KOPT-K1 (cell line): ENCODE data around the gene SEMA3C.

ENCODE experiments used
- H3K27ac ChIP-seq: fragments of 200-600 bp; sonication (generic); 2 replicates; pipeline ENCODE4 v1.5.1; 2016; ENCODE audit warnings: antibody characterized with exemption, mild to moderate bottlenecking, low read depth, low read length; ENCODE audit not compliant: poor library complexity, severe bottlenecking
- H3K36me3 ChIP-seq: fragments of 200-600 bp; sonication (generic); 2 replicates; pipeline ENCODE4 v1.5.1; 2017; ENCODE audit warnings: antibody characterized with exemption, mild to moderate bottlenecking, low read length, moderate library complexity; ENCODE audit not compliant: insufficient read depth
- H3K9me3 ChIP-seq: fragments of 200-600 bp; sonication (generic); 2 replicates; pipeline ENCODE4 v1.5.1; 2017; ENCODE audit warnings: antibody characterized with exemption, low read length, mild to moderate bottlenecking; ENCODE audit not compliant: insufficient read depth, poor library complexity, severe bottlenecking

SEMA3C gene

DNA sequence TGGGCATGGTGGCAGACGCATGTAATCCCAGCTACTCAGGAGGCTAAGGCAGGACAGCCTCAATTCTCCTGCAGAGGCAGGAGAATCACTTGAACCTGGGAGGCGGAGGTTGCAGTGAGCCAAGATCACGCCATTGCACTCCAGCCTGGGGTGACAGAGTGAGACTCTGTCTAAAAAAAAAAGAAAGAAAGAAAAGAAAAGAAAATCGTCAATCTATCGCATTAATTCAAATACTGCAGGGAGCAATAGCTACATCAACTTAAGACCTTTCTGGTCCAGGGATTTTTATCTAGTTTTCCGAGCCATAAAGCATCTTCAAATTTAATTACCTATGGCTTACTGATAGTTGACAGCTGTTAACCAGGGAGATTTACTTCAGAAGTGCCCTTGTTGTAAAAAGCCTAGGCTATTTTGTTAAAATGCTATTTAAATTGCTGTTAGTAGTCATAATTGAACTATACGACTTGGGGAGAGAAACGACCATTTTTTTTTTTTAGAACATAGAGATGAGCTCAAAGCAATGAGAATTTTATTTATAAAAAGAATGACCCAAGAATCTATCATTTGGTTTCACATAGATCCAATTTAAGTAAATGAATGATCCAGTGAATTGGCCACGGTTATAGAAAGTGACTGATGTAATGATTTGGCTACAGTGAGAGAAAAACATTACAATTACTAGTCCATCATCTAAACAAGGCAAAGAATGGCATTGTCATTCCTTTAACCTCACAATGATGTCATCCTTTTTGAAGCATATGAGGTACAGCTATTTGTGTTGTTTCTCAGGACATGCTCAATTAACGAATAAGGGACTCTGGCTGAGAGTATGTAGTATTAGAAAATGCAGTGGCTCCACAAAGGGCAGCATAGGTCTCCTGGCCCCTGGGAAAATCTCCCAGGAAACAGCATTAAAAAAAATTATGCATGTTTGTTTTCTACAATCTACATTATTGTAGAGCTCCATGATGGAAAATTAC, 85.3 kb downstream of the SEMA3C start:
- H3K36me3 ChIP-seq: no peaks in the 10 kb centered on the region
- no peaks in the 10 kb centered on the region for H3K9me3 ChIP-seq
- no peak overlapping the region for H3K27ac ChIP-seq

DNA sequence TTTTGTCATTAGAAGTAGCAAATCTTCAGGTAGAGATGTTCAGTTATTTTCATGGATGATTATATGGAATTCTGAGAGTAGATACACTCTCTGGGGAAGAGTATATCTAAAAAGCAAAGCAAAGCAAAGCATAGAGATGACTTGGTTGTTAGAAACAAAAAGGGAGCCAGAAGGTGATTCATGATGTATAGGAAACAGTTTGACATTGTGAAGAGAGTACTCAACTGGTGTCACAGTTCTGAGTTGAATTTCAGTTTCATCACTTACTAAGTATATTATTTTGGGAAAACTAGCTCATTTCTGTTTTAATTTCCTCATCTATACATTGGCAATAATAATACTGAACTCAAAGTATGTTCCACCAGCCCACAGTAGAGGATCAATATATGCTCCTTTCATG, 86.8 kb downstream of the SEMA3C start:
- Histone ChIP-seq H3K9me3 (no peaks in the 10 kb centered on the region), H3K36me3 (no peaks in the 10 kb centered on the region), H3K27ac (no peak overlapping the region)

DNA sequence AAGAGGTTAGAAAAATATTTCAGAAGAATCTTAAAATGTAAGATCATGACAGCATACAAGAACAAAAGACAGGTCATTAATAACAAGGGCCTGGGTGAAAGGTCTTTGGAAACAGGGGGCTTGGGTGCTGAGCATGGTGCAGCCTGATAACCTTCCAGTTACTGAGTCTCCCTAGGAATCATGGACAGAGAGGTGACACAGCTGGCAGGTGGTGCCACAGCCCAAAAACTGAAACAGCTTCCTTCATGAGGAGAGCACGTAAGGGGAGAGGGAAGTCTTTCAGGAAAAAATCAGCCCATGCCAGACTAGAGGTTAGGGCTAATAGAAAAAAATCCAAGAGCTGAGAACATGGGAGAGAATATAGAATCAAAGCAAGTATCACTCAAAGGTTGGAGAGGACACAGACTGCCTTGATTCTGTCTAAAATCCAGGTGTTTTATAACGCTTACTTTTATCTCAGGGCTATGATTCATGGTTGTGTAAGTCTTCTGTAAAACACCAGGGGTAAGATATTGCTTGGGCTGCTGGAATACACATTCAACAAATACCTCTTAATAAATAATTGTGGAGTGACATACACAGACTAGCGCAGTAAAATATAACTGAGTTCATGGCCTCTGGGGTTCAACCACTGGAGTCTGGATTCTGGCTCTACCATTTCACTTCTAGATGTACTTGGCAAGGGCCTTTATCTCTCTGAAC, 88.1 kb downstream of the SEMA3C start:
- Histone ChIP-seq H3K27ac (no peak overlapping the region), H3K36me3 (no peaks in the 10 kb centered on the region), H3K9me3 (no peaks in the 10 kb centered on the region)

DNA sequence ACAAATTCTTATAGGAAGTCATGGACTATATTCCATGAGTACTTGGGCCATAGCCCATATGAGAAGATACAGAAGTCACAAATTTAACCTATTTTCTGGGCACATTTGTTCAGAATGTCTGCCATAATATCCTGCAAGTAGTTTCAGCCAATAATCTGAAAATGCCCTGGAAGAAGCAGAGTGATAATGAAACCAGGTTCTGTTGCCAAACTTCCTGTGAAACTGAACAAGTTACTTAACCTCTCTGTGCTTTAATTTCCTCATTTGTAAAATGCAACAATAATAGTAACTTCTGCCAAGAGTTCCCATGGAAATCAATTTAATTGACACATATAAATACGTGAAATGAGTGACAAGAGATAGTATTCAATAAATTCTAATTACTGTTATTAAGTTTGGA, 88.8 kb downstream of the SEMA3C start:
- H3K9me3 ChIP-seq: no peaks in the 10 kb centered on the region
- H3K36me3 ChIP-seq: no peaks in the 10 kb centered on the region
- H3K27ac ChIP-seq: no peak overlapping the region

DNA sequence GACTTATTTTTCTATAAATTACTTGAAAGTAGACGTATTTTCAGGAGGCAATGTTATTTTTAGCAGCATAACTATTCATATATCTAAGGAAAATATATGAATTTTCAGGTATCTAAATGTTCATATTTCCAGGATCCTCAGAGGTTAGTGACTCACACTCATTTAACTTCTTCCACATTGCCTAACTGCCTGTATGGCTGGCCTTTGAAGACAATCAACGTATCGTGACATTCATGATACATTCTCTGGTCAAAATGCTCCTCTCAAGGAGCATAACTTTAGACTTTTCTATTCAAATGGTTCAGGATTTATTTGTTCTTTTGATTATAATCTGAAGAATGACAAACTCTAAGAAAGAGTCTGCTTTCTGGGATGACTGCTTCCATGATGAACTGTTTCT, 89.3 kb downstream of the SEMA3C start:
- Histone ChIP-seq H3K9me3 (no peaks in the 10 kb centered on the region), H3K27ac (no peak overlapping the region)

DNA sequence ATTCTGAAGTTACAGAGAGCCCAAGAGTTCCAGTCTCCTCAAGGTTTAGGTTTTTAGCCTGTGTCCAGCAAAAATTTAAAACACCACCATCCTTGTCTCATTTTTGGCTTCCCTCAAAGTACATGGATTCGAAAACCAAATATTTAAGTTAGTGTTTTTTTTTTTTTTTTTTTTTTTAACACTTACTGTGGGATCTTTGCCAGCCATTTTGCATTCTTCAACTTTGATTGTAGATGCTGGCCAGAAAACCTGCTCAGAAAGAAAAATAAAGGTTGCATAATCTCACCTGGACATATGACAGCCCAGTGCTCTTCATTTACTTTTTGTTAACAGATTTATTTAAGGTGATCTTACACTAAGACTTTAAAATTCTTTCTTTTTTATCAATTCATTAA, 91.6 kb downstream of the SEMA3C start:
- H3K9me3 ChIP-seq: no peaks in the 10 kb centered on the region

More for the DNA sequence above, 89.3 kb downstream of the SEMA3C start:
- no peaks in the 10 kb centered on the region for H3K36me3 ChIP-seq

DNA sequence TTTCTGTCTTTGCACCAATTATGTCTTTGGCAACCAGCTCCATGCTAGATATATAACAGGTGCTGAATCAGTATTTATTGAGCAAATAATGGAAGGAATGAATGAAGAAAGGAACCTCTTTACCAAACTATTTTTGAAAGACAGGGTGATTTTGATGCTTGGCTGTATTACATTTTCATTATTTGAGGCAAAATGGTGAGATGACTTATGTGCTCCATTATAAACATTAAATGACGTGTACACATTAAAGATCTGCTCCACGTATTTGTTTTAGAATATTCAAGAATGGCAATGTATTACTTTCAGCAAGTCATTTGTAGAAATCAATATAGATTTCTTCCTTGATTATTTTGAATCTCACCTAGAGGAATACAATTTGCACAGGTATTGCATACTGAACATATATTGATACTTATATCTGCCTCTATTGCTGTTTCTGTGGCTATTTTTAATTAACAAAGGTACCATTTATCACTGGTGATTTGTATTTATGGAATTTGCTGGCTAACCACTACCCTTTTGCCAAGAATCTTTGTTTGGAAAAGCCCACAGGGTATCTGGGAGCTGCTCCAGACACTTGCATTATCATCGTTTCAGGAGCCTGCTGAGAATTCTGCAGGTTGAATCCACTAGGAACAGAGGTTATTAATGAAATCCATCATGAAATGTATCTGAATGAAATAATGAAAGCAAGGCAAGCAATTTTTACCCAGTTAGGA, 92.2 kb downstream of the SEMA3C start:
- H3K9me3 ChIP-seq: no peaks in the 10 kb centered on the region
- H3K36me3 ChIP-seq: no peaks in the 10 kb centered on the region
- H3K27ac ChIP-seq: no peak overlapping the region

More for the DNA sequence above, 91.6 kb downstream of the SEMA3C start:
- H3K36me3 ChIP-seq: no peaks in the 10 kb centered on the region
- H3K27ac ChIP-seq: no peak overlapping the region

DNA sequence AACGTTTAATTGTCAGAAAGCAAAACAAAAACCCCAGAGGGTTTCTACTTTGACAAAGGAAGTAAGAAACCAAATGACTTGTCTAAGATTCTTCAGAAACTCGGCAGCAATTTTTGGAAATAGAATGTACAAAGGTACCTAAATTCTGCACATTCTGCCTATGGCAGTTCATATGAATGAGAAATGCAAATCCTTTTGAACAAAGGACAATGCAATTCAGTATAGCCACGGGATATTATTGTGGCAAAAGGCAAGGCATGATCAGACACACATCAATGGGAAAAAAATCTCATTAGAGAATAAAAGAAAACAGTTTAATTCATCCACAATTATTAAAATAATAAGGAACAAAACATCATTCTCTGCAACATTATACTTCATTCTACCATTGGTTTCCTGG, 93.4 kb downstream of the SEMA3C start:
- Histone ChIP-seq H3K27ac (no peak overlapping the region), H3K9me3 (no peaks in the 10 kb centered on the region), H3K36me3 (no peaks in the 10 kb centered on the region)

DNA sequence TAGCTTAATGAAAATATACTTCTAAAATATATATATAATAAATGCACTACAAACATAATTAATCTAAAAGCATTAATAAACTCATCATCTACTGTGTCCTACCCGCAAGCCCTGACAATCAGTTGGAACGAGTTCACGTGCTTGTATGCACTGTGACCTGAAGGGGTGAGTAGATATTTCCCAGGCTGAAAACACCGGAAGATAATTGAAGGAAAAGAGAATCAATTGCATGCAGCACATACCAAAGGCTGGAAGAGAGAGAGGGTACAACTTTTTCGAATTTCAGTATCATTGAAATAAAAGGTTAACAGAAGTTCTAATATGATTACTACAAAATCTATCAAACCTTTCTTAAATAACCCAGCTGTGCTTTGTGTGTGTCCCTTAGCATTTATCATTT, 94.6 kb downstream of the SEMA3C start:
- no peaks in the 10 kb centered on the region for H3K9me3 ChIP-seq

DNA sequence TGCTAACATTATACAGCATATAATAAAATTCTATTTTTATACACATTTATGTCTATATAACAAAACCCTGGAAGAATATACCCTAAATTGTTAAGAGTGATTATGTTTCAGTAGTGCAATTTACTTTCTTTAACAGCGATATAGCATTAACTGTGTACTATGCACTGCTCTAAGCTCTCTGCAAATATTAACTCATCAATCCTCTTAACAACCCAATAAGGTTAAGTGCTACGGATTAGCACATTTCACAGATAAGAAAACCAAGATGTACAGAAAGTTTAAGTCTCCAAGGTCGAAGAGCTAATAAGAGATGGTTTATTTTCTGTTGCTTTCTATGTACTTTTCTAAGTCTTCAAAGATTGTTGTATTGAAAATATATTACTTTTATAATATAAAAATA, 95.8 kb downstream of the SEMA3C start:
- Histone ChIP-seq H3K9me3 (no peaks in the 10 kb centered on the region), H3K27ac (no peak overlapping the region), H3K36me3 (no peaks in the 10 kb centered on the region)

More for the DNA sequence above, 94.6 kb downstream of the SEMA3C start:
- no peaks in the 10 kb centered on the region for H3K36me3 ChIP-seq
- no peak overlapping the region for H3K27ac ChIP-seq

DNA sequence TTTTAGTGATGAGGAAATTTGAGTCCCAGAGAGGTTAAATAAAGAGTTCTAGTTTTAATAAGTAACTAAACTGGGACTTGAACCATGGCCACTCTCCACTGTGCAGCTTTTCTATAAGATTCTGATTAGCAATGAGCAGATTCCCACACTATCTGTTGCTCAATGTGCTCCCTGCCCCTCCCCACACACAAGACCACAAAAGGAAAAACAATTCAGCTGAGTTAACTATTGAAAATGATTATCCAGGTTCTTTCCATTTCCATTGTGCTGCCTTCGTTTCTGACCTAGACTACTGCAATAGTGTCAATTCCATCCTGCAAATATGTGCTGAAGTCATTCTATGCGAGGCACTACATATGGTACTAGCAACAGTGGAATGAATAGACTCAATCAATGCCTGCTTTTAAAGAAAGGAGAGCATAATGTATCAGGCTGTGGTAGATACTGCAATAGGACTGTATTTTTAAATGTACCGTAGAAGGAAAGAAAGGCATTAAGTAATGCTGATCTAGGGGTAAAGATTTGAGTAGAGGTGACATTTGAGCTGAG, 97.0 kb downstream of the SEMA3C start:
- Histone ChIP-seq H3K27ac (no peak overlapping the region), H3K36me3 (no peaks in the 10 kb centered on the region), H3K9me3 (no peaks in the 10 kb centered on the region)

DNA sequence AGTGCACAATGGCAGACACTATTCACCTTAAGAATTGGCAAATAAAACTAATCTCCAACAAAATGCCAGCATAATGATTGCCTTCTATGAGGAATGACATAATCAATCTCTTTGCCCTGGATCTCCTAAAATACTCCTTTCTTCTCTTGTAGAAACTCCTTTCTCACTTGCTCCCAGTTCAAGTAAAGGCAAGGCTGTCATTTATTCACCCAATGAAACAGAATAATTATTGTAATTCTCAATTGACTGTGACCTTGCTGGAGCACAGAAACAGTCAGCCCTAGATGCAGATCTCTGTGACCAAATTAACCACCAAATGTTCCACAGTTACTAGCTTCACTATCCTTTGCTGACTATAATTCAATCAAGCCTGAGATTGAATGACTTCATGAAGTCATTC, 99.3 kb downstream of the SEMA3C start:
- Histone ChIP-seq H3K9me3 (no peaks in the 10 kb centered on the region), H3K27ac (no peak overlapping the region), H3K36me3 (no peaks in the 10 kb centered on the region)

DNA sequence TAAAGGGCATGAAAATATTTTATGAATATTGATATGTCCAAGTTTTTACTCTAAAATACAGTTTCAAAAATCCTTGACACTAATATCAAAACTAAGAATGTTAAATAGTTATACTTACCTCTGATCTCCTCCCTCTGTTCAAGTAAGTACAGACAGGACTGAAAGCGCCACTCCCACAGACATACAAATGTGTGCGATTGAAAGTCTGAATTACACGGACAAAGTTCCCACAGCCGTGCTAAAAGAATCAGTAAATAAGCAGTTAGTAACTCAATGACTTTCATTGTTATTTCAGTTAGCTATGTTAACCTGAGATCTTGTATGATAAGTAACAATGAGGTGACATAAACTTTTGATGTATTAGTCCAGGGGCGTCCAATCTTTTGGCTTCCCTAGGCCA, 100.7 kb downstream of the SEMA3C start:
- H3K27ac ChIP-seq: no peak overlapping the region
- H3K36me3 ChIP-seq: no peaks in the 10 kb centered on the region
- H3K9me3 ChIP-seq: no peaks in the 10 kb centered on the region

DNA sequence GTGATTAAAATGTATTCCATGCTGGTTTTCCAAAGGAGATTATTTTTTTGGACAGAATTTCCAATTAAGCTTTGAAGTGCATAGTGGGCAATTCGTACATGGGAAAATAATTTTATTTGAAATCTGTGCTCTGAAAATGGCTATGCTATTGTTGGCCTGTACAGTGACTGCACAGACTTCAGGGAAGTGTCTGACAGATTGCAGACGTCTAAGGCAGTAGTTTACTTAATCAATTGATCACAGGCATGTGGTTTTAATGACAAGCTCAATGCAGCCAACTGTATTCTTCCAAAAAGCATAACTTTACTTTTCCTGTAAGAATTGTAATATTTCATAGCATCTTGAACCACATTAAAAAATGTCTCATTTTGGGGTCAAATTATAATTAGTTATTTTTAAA, 102.0 kb downstream of the SEMA3C start:
- Histone ChIP-seq H3K27ac (no peak overlapping the region), H3K9me3 (no peaks in the 10 kb centered on the region), H3K36me3 (no peaks in the 10 kb centered on the region)

DNA sequence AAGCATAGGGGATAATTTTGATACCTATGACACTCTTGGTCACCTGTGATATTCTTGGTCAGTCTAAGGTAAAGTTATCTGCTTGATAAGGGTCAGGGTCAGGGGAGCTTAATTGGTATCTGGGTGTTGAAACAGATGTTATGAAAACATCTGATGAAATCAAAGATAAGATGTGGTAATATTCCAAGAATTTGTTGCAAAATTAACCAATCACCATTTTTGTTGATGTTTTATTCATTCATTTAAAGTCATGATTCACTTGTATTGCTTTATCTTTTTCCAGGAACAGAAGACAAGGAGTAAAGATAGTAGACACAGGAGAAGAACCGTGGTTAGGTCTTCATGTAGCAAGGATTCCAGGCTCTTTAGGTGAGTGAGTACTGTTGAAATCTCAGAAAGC, 103.1 kb downstream of the SEMA3C start:
- no peak overlapping the region for H3K27ac ChIP-seq
- no peaks in the 10 kb centered on the region for H3K36me3 ChIP-seq
- H3K9me3 ChIP-seq: no peaks in the 10 kb centered on the region
